Neural cell (in vitro differentiated cells): ENCODE results near the gene FBXO30. TPM values are rescaled to one million over a fixed set of nuclear protein-coding genes. Genes with fewer than 3 reads are reported as not detected.

Experiments
- H2AFZ ChIP-seq: fragments of 200-600, 300-800 bp; sonication (generic), shearing (Covaris generic); 2 replicates; pipeline ENCODE4 v1.6.0; 2014; ENCODE audit warnings: low read depth, mild to moderate bottlenecking, antibody characterized with exemption, low read length, moderate library complexity
- H3F3A ChIP-seq: fragments of 200-600 bp; shearing (Covaris generic); 2 replicates; pipeline ENCODE4 v1.6.1; 2016; ENCODE audit warnings: mild to moderate bottlenecking, moderate library complexity, mixed read lengths, antibody characterized with exemption, low read length; ENCODE audit not compliant: insufficient read depth, poor library complexity, severe bottlenecking
- H3K27ac ChIP-seq: fragments of 200-600, 300-800 bp; sonication (generic), shearing (Covaris generic); 2 replicates; pipeline ENCODE4 v1.5.1; 2014; ENCODE audit warnings: mild to moderate bottlenecking, low read length, moderate library complexity
- H3K27me3 ChIP-seq: fragments of 300-800, 200-600 bp; sonication (generic), shearing (Covaris generic); 2 replicates; pipeline ENCODE4 v1.6.0; 2014; ENCODE audit warnings: mild to moderate bottlenecking, low read depth, low read length, moderate library complexity; ENCODE audit not compliant: insufficient read depth
- H3K36me3 ChIP-seq: fragments of 300-800, 200-600 bp; sonication (generic), shearing (Covaris generic); 2 replicates; pipeline ENCODE4 v1.5.1; 2014; ENCODE audit warnings: mild to moderate bottlenecking, antibody characterized with exemption, low read length, moderate library complexity; ENCODE audit not compliant: insufficient read depth
- H3K4me2 ChIP-seq: fragments of 300-800, 200-600 bp; sonication (generic), shearing (Covaris generic); 2 replicates; pipeline ENCODE4 v1.6.0; 2014; ENCODE audit warnings: mild to moderate bottlenecking, low read length
- H3K4me3 ChIP-seq: fragments of 300-800, 200-600 bp; sonication (generic), shearing (Covaris generic); 2 replicates; pipeline ENCODE4 v1.5.1; 2014; ENCODE audit warnings: mild to moderate bottlenecking, low read length, moderate library complexity
- H3K79me2 ChIP-seq: fragments of 200-600 bp; shearing (Covaris generic); replicated peaks from 2 replicates; pipeline ENCODE4 v1.6.0; 2014; ENCODE audit warnings: mild to moderate bottlenecking, low read length, moderate library complexity; ENCODE audit not compliant: insufficient read depth
- H3K9ac ChIP-seq: fragments of 300-800, 200-600 bp; sonication (generic), shearing (Covaris generic); 2 replicates; pipeline ENCODE4 v1.6.1; 2016; ENCODE audit warnings: mild to moderate bottlenecking, low read length, mixed read lengths
- H3K9me2 ChIP-seq: fragments of 200-600 bp; shearing (Covaris generic); 2 replicates; pipeline ENCODE4 v1.6.1; 2016; ENCODE audit warnings: mild to moderate bottlenecking, low read length, mixed read lengths; ENCODE audit not compliant: insufficient read depth
- H3K9me3 ChIP-seq: fragments of 200-600, 300-800 bp; sonication (generic), shearing (Covaris generic); 2 replicates; pipeline ENCODE4 v1.6.1; 2016; ENCODE audit warnings: mild to moderate bottlenecking, mixed run types, low read length, moderate library complexity, mixed read lengths
- H4K20me1 ChIP-seq: fragments of 200-600 bp; shearing (Covaris generic); 2 replicates; pipeline ENCODE4 v1.6.1; 2016; ENCODE audit warnings: mild to moderate bottlenecking, mixed run types; ENCODE audit not compliant: insufficient read depth
- EP300 ChIP-seq: fragments of 450-650 bp; conservative IDR thresholded peaks from 2 replicates; pipeline ENCODE4 v1.6.1; 2014; ENCODE audit warnings: antibody characterized with exemption, mild to moderate bottlenecking, moderate library complexity; ENCODE audit not compliant: poor library complexity, severe bottlenecking
- EZH2 ChIP-seq: fragments of 200-600, 300-800 bp; shearing (Covaris generic), sonication (generic); IDR thresholded peaks from 2 replicates; pipeline ENCODE4 v1.6.1; 2014; ENCODE audit warnings: antibody characterized with exemption, low read length, borderline replicate concordance, mild to moderate bottlenecking; ENCODE audit not compliant: insufficient read depth, poor library complexity, severe bottlenecking
- MXI1 ChIP-seq: fragments of 450-650 bp; conservative IDR thresholded peaks from 2 replicates; pipeline ENCODE4 v1.6.1; 2014; ENCODE audit warnings: antibody characterized with exemption, mild to moderate bottlenecking; ENCODE audit not compliant: poor library complexity, severe bottlenecking
- POLR2AphosphoS5 ChIP-seq: IDR thresholded peaks from 2 replicates; pipeline ENCODE4 v1.6.1; 2012
- RAD21 ChIP-seq: fragments of 450-650 bp; conservative IDR thresholded peaks from 2 replicates; pipeline ENCODE4 v1.6.1; 2014; ENCODE audit warnings: antibody characterized with exemption, mild to moderate bottlenecking, moderate library complexity
- REST ChIP-seq: IDR thresholded peaks from 2 replicates; pipeline ENCODE4 v1.6.1; 2012; ENCODE audit warnings: borderline replicate concordance
- SMC3 ChIP-seq: fragments of 450-650 bp; conservative IDR thresholded peaks from 2 replicates; pipeline ENCODE4 v1.6.1; 2014; ENCODE audit warnings: antibody characterized with exemption, mild to moderate bottlenecking, moderate library complexity; ENCODE audit not compliant: poor library complexity
- TAF1 ChIP-seq: IDR thresholded peaks from 2 replicates; pipeline ENCODE4 v1.6.1; 2012; ENCODE audit warnings: low read depth
- polyA minus RNA-seq: library from RNA; depleted of rRNA, polyadenylated mRNA; stranded (reverse); fragments of >200 nt; gene quantifications from 2 replicates; pipeline ENCODE4 v1.2.3, GENCODE V29; 2014
- polyA plus RNA-seq: library from polyadenylated mRNA; depleted of rRNA; stranded (reverse); fragments of >200 nt; gene quantifications from 2 replicates; pipeline ENCODE4 v1.2.3, GENCODE V29; 2014
- TF ChIP-seq, protein P1 (sequence below): fragments of 450-650 bp; IDR thresholded peaks from 2 replicates; pipeline ENCODE4 v1.5.1; 2014; ENCODE audit warnings: antibody characterized with exemption, mild to moderate bottlenecking, moderate library complexity; ENCODE audit not compliant: poor library complexity, severe bottlenecking

The FBXO30 gene
- 13.3 and 14.0 TPM in 2 replicates for polyA plus RNA-seq
- 59.4 and 75.1 TPM in 2 replicates for polyA minus RNA-seq

DNA sequence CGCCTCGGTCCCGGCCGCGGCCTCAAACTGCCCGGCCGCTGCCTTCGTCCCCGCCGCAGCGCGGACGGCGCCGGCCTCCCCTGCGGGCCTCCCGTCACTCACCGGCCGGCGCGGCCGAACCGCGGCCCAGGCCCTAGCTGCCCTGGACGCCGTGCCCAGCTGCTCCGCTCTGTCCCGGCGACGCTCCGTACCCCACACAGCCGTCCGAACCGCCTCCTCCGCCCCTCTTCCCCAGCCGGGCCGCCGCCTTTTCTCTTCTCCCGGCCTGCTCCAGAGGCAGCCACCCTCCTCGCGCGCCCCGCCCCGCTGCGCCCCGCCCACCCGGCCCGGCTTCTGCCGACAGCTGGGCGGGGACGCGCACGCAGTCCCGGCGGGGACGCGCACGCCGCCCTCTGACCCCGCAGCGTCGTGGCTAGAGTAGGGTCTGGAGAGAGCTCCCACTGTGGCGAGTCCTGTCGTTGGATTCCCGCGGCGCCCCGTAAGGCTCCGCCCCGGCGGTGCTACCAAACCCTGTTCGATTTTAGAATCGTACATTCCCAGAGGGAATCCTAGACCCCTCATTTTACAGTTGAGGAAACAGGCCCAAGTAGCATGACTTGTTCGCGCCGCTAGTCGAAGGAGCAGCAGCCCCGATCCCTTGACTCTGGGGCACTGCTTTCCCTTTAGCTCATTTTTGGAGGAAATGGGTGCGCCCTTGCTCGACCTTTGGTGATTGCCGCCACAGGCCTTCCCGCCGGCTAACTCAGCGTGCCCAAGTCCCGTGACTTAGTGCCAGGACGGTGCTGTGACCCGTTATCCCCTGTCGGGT, at the start of gene FBXO30:
TSS of gene FBXO30 (minus strand) at position 295 of the 808 bp plus-strand sequence. CDS start 8,390 bp downstream, outside the sequence.
- H3K27ac ChIP-seq, result peak within 1 kb of the TSS; percentile 89
- H3K9me2 ChIP-seq, result no peaks in the 10 kb centered on the region
- H3K9me3 ChIP-seq, result no peaks in the 10 kb centered on the region
- no peaks in the 10 kb centered on the region for H3K36me3 ChIP-seq
- peak within 1 kb of the TSS; percentile 91 for H3K4me2 ChIP-seq
- peak within 1 kb of the TSS; percentile 93 for H3K9ac ChIP-seq
- H3K79me2 ChIP-seq, result peaks cover 44% of the 10 kb centered on the region
- peaks cover 3% of the 10 kb centered on the region for H3F3A ChIP-seq
- H4K20me1 ChIP-seq, result no peaks in the 10 kb centered on the region
- H3K27me3 ChIP-seq, result no peaks in the 10 kb centered on the region
- H3K4me3 ChIP-seq, result peak within 1 kb of the TSS; percentile 90
- peak within 1 kb of the TSS; percentile 81 for H2AFZ ChIP-seq
- TF ChIP-seq RAD21, result no peak
- peak; percentile 97 for TF ChIP-seq POLR2AphosphoS5
- TF ChIP-seq REST, result peak; percentile 68
- peak; percentile 55 for TF ChIP-seq MXI1
- TF ChIP-seq EP300, result peak; percentile 56
- no peak for TF ChIP-seq SMC3
- peak; percentile 64 for TF ChIP-seq TAF1
- TF ChIP-seq, protein P1, sequence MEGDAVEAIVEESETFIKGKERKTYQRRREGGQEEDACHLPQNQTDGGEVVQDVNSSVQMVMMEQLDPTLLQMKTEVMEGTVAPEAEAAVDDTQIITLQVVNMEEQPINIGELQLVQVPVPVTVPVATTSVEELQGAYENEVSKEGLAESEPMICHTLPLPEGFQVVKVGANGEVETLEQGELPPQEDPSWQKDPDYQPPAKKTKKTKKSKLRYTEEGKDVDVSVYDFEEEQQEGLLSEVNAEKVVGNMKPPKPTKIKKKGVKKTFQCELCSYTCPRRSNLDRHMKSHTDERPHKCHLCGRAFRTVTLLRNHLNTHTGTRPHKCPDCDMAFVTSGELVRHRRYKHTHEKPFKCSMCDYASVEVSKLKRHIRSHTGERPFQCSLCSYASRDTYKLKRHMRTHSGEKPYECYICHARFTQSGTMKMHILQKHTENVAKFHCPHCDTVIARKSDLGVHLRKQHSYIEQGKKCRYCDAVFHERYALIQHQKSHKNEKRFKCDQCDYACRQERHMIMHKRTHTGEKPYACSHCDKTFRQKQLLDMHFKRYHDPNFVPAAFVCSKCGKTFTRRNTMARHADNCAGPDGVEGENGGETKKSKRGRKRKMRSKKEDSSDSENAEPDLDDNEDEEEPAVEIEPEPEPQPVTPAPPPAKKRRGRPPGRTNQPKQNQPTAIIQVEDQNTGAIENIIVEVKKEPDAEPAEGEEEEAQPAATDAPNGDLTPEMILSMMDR, result peak; percentile 62
- TF ChIP-seq EZH2, result no peak

GRCh38 chr6:145863988-145864616, 49.5 kb upstream of the FBXO30 start:
- Histone ChIP-seq H3K79me2 (no peaks in the 10 kb centered on the region), H3K4me2 (no peak overlapping the region), H3K9ac (no peak overlapping the region), H2AFZ (no peak overlapping the region), H3K36me3 (no peaks in the 10 kb centered on the region), H3K9me3 (no peaks in the 10 kb centered on the region), H3K9me2 (no peaks in the 10 kb centered on the region), H4K20me1 (no peaks in the 10 kb centered on the region), H3K4me3 (no peak overlapping the region), H3K27ac (no peak overlapping the region), H3K27me3 (no peaks in the 10 kb centered on the region), H3F3A (no peaks in the 10 kb centered on the region)
- TF ChIP-seq TAF1 (no peak), RAD21 (no peak), REST (no peak)
